Measurements from ENCODE around the gene SYNM. TPM values are rescaled to one million over a fixed set of nuclear protein-coding genes. Genes with fewer than 3 reads are reported as not detected.

Gene SYNM
- total RNA-seq, 1 experiment from 2014 or later, result 7.3 TPM

GRCh38 chr15:99151156-99151555 lies 46.3 kb downstream of the SYNM start:
- in situ Hi-C loops (cut with HindIII; ENCODE audit: low pct_unique_long_range_greater_than_20kb, low sequenced_read_pairs), result no loop called here

GRCh38 chr15:99153026-99153535 lies 48.2 kb downstream of the SYNM start:
- in situ Hi-C loops (cut with HindIII; ENCODE audit: low pct_unique_long_range_greater_than_20kb, low sequenced_read_pairs), result no loop called here
- DNase-seq (ENCODE audit: low read depth), result no peak

More at GRCh38 chr15:99151156-99151555, 46.3 kb downstream of the SYNM start:
- DNase-seq (ENCODE audit: low read depth), result no peak

GRCh38 chr15:99154271-99154670 lies 49.4 kb downstream of the SYNM start:
- no peak for DNase-seq (ENCODE audit: low read depth)
- in situ Hi-C loops (cut with HindIII; ENCODE audit: low pct_unique_long_range_greater_than_20kb, low sequenced_read_pairs), result no loop called here

GRCh38 chr15:99155961-99156443 lies 51.1 kb downstream of the SYNM start:
- in situ Hi-C loops (cut with HindIII; ENCODE audit: low pct_unique_long_range_greater_than_20kb, low sequenced_read_pairs), result no loop called here
- no peak for DNase-seq (ENCODE audit: low read depth)

- in situ Hi-C loops (cut with HindIII; ENCODE audit: low pct_unique_long_range_greater_than_20kb, low sequenced_read_pairs), result no loop called here
- DNase-seq (ENCODE audit: low read depth), result no peak
Observed at GRCh38 chr15:99157456-99157855, 52.6 kb downstream of the SYNM start.

- peak; percentile 64 for DNase-seq (ENCODE audit: low read depth)
- in situ Hi-C loops (cut with HindIII; ENCODE audit: low pct_unique_long_range_greater_than_20kb, low sequenced_read_pairs), result no loop called here
Observed at GRCh38 chr15:99158626-99159412, 53.9 kb downstream of the SYNM start.

- DNase-seq (ENCODE audit: low read depth), result no peak
- in situ Hi-C loops (cut with HindIII; ENCODE audit: low pct_unique_long_range_greater_than_20kb, low sequenced_read_pairs), result no loop called here
Observed at GRCh38 chr15:99163271-99164062, 58.6 kb downstream of the SYNM start.

- no peak for DNase-seq (ENCODE audit: low read depth)
- in situ Hi-C loops (cut with HindIII; ENCODE audit: low pct_unique_long_range_greater_than_20kb, low sequenced_read_pairs), result no loop called here
Observed at GRCh38 chr15:99164119-99164518, 59.2 kb downstream of the SYNM start.

GRCh38 chr15:99165020-99165790 lies 60.3 kb downstream of the SYNM start:
- in situ Hi-C loops (cut with HindIII; ENCODE audit: low pct_unique_long_range_greater_than_20kb, low sequenced_read_pairs), result no loop called here
- no peak for DNase-seq (ENCODE audit: low read depth)

- no peak for DNase-seq (ENCODE audit: low read depth)
- in situ Hi-C loops (cut with HindIII; ENCODE audit: low pct_unique_long_range_greater_than_20kb, low sequenced_read_pairs), result no loop called here
Observed at GRCh38 chr15:99165956-99166689, 61.2 kb downstream of the SYNM start.

GRCh38 chr15:99167201-99167600 lies 62.3 kb downstream of the SYNM start:
- in situ Hi-C loops (cut with HindIII; ENCODE audit: low pct_unique_long_range_greater_than_20kb, low sequenced_read_pairs), result no loop called here
- DNase-seq (ENCODE audit: low read depth), result no peak

- in situ Hi-C loops (cut with HindIII; ENCODE audit: low pct_unique_long_range_greater_than_20kb, low sequenced_read_pairs), result no loop called here
- no peak for DNase-seq (ENCODE audit: low read depth)
Observed at GRCh38 chr15:99167640-99168039, 62.8 kb downstream of the SYNM start.

GRCh38 chr15:99168601-99169580 lies 64.0 kb downstream of the SYNM start:
- DNase-seq (ENCODE audit: low read depth), result no peak
- in situ Hi-C loops (cut with HindIII; ENCODE audit: low pct_unique_long_range_greater_than_20kb, low sequenced_read_pairs), result no loop called here

GRCh38 chr15:99169769-99170311 lies 65.0 kb downstream of the SYNM start:
- DNase-seq (ENCODE audit: low read depth), result no peak
- in situ Hi-C loops (cut with HindIII; ENCODE audit: low pct_unique_long_range_greater_than_20kb, low sequenced_read_pairs), result no loop called here

GRCh38 chr15:99170476-99171065 lies 65.7 kb downstream of the SYNM start:
- in situ Hi-C loops (cut with HindIII; ENCODE audit: low pct_unique_long_range_greater_than_20kb, low sequenced_read_pairs), result no loop called here
- DNase-seq (ENCODE audit: low read depth), result no peak

GRCh38 chr15:99172171-99172570 lies 67.3 kb downstream of the SYNM start:
- DNase-seq (ENCODE audit: low read depth), result no peak
- in situ Hi-C loops (cut with HindIII; ENCODE audit: low pct_unique_long_range_greater_than_20kb, low sequenced_read_pairs), result no loop called here
